Smooth muscle cell of the umbilical artery (primary cell): ENCODE data around the gene METTL26. TPM values are rescaled to one million over a fixed set of nuclear protein-coding genes. Genes with fewer than 3 reads are reported as not detected.

Experiments
- total RNA-seq: library from RNA; depleted of rRNA; stranded (reverse); fragments of >200 nt; gene quantifications from 2 replicates; pipeline ENCODE4 v1.2.3, GENCODE V29; 2014

Gene METTL26
- total RNA-seq, result 69.5 and 83.7 TPM in 2 replicates

DNA sequence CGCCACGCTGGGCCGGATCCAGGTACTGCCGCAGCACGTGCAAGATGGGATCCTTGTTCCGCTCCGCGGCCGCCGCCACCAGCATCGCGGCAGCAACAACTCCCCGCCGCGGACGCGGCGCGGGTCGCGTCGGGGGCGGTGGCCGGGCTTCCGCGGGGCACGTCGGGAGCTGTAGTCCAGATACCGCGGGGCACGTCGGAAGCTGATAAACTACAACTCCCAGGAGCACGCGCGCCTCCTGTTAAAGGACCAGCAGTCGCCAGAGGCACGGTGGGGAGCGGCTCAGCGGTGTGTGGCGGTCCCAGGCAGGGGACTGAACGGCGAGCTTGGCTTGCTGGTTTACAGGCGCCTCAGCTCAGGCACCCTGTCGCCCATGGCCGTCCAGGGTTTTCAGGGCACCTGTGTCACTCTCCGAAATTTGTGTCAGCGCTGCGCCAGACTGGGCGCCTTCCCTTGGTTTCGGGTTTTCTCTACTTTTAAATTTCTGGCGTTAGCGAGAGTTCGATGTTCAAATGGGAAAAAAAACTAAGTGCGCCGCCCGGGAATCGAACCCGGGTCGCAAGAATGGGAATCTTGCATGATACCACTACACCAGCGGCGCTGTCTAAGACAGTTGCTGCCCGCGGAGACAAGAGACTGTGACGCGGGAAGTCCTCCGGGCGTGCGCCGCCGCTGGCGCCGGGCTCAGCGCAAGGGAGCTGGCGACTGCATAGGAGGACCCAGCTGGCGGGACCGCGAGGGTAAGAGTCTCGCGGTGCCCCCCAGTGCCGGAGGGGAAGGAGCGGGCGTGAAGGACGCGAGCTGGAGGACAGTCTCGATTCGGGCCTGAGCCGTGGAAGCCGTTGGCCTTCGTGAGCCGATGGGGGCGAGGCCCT, at the start of gene METTL26:
Gene METTL26, minus strand, starts transcription at position 100 of the 875 bp plus-strand sequence. Its CDS starts 15 bp downstream, at position 85.

DNA sequence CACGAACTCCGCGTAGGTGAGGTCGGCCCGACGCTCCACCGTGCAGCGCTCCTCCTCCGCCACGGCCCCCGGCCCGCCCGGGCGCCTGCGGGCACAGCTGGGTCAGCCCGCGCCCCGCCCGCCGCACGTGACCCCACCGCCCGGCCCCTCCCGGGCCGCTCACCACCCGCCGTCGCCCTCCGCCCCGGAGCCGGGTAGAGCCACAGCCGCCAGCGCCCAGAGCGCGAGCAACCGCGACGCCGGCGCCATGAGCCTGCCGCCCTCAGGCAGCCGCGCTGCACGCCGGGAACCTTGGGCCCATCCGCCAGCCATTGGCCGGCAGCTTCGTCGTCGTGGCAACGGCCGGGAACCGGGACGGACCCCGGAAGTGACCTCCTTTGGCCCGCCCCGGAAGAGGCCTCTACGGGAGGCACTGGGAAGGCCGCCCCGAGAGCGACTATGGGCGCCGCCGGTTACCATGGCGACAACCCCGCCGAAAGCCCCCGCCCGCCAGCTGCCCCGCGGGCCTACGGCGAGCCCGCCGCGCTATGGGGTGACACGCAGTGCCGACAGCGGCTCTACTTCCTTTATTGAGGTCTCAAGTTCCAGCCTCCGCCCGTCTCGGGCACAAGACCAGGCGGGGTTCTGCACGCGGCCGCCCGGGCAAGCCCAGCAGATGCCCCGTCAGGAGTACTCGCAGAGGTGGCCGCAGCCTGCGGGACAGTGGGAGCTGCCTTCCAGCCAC, 48.1 kb upstream of the METTL26 start, which contains the start of gene JMJD8:
Gene JMJD8, minus strand, starts transcription at position 264 of the 724 bp plus-strand sequence. Its CDS starts 15 bp downstream, at position 249.

DNA sequence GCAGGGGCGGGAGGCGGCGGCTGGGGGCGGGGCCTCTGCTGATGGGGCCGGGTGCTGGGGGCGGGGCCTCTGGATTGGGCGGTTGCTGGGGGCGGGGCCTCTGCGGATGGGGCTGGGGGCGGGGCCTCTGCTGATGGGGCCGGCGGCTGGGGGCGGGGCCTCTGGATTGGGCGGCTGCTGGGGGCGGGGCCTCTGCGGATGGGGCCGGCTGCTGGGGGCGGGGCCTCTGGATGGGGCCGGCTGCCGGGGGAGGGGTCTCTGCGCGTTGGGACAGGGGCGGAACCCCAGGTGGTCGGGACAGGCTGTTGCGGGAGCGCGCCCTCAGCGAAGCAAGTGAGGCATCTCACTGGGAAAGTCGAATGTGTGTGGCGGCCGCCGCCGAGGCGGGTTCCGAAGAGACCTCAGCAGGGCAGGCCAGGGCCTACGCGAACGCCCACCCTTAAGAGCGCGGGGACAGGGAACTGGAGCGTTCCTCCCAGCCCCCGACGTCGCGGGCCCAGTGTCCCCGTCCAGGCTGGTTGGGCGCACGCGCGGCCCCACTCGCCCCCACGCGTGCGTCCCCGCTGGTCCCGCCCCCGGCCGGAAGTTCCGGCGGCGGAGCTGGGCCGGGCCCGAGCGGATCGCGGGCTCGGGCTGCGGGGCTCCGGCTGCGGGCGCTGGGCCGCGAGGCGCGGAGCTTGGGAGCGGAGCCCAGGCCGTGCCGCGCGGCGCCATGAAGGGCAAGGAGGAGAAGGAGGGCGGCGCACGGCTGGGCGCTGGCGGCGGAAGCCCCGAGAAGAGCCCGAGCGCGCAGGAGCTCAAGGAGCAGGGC, 43.9 kb upstream of the METTL26 start, which contains the start of gene STUB1:
Gene STUB1, plus strand, starts transcription at position 597 of the 811 bp plus-strand sequence. Its CDS starts 116 bp downstream, at position 713.

DNA sequence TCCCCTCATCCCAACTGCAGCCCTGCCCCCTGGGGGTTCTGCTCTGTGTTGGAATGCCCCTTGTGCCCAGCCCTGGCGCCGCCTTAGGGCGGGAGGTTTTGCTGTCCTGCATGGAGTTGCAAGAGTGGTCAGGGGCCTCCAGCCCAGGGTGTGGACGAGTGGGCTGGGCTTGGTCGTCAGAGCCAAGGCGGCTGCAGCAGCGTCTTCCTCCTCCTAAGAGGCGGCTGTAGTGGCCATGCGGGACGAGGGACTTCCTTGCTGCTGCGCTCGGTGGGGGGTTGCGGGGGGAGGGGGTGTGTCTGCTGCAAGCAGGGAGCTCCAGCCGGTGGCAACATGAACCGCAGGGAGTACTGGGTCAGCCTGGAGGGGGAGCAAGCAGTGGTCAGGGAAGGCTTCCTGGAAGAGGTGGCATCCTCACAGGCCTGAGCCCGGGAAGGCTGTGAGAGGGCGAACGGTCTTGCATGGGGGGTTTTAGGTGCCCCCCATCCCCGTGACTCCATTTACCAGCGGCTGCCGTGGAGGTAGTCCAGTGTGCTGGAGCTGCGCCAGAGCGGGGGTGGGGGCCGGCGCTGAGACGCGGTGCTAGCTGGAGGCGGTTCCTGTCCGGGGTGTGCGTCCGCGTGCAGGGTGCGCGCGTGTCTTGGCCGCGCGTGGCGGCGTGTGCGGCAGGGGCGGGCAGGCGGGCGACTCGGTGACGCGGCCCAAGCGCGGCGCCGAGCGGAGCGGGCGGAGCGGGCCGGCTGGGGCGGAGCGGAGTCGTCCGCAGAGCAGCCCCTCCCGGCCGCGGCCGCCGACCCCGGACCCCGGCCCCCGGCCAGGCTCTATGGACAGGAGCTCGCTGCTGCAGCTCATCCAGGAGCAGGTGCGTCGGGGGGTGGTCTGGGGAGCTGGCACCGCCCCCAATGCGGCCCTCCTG, 39.1 kb upstream of the METTL26 start, which contains the start of gene RHBDL1:
Gene RHBDL1, plus strand, starts transcription at position 704 of the 916 bp plus-strand sequence. Its CDS starts 120 bp downstream, at position 824.

DNA sequence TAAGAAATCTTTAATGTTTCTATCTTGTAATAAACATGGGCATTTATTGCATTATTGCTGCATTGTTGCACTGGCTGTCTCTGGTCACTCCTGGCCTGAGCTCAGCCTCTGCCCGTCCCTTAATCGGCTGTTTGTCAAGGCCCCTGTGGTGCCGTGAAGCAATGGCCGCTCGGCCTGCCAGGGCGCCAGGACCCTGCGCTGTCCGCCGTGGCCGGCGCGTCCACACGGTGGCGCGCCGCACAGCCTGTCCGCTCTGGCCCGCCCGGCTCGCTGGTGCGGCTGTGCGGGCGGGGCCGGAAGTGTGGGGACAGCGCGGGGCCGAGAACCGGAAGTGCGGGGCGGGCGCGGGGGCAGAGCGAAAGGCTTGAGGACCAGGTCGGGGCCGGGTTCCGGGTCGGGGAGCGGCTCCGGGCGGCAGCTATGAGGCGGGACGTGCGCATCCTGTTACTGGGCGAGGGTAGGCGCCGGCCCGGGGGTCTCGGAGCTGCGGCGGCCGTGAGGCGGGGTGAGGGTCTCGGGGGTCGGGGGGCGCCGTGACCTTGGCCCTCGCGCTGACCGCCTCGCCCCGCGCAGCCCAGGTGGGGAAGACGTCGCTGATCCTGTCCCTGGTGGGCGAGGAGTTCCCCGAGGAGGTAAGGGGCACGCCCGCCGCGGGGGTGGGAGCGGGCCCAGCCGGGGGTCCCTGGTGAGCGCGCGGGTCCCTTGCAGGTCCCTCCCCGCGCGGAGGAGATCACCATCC, 31.8 kb upstream of the METTL26 start, which contains the start of gene RHOT2:
Gene RHOT2, plus strand, starts transcription at position 353 of the 739 bp plus-strand sequence. Its CDS starts 68 bp downstream, at position 421.

DNA sequence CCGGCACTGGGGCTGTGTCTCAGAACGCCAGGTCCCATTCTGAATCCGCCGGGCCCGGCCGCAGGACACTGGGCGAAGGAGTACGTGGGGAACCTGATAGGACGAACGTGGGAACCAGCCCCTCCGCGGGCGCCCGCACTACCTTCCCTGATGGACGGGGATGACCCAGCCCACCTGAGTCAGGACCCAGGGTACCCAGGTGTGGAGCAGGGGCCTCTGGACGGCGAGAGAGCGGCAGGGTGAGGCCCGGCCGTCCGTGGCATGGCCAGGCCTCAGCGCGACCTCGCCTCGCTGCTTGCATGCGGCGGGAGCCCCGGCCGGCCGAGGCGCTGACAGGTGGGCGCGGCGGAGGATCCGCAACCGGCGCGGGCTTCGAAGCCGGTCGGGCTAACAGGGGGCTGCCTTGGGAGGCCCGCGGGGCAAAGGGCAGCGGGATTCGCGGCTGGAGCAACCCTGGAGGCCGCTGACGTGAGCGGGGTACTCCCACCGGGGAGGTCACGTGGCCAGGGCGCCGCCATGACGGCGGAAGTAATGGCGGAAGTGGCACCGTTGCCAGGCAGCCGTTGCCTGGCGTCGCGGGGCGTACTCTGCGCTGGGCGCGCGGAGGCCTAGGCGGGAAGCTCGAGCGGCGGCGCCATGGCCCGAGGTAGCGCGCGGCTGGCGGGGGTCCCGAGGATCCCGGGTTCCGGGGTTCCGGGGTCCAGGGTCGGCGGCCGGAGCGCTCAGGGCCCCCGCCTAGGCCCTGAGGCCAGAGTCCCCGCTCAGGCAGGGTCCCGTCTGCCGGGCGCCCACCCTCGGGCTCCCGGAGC, 12.9 kb upstream of the METTL26 start, which contains the start of gene WDR90:
Gene WDR90, plus strand, starts transcription at position 585 of the 809 bp plus-strand sequence. Its CDS starts 52 bp downstream, at position 637.

DNA sequence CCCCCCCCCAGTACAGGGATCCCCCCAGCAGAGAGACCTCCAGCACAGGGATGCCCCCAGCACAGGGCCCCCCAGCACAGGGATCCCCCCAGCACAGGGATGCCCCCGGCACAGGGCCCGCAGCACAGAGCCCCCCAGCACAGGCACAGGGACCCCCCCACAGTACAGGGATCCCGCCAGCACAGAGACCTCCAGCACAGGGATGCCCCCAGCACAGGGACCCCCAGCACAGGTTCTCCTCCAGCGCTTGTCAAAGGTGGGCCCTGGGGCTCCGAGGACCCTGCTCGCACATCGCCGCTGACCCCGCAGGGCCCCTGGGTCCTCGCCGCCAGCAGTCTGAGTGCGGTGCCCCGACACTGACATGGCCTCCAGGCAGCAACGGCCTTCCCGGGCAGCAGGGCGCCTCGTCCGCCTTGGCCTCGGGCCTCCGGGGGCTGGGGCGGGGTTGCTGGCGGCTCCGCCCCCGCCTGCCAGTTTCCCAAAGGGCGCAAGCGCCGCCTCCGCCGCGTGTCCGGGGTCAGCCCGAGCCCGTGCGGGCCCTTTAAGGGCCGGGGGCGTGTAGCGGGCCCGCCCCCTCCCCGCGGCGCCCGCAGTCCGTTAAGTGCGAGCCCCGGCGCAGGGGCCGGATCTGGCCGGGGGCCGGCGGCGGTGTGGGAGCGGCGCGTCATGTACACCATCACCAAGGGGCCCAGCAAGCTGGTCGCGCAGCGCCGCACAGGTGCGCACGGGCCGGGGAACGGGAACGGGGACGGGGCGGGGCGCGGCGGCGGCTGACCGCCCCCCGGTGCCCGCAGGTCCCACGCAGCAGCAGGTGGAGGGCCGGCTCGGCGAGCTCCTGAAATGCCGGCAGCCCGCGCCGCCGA, 5.5 kb upstream of the METTL26 start, which contains the start of gene MCRIP2:
Gene MCRIP2, plus strand, starts transcription at position 503 of the 863 bp plus-strand sequence. Its CDS starts 164 bp downstream, at position 667.

DNA sequence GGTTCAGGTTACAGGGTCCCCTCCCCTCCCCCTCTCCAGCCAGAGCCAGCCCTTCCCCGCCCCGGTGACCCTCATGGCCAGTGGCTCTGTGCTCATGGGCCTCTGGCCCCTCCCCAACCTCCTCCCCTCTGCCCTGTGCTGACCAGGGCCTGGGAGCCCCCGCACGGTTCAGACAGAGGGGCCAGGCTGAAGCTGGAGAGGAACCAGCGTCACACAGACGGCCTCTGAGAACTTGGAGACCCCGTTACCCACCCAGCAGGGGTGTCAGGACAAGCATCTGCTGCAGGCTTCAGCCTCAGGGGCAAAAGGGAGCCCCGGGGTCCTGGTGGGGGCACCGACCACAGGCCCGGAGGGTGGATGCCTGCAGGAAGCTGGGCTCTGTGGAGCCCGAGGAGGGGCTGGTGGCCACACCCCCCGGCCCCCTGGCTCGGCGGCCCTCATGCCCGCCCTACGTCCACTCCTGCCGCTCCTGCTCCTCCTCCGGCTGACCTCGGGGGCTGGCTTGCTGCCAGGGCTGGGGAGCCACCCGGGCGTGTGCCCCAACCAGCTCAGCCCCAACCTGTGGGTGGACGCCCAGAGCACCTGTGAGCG, 5.2 kb downstream of the METTL26 start, which contains the start of gene WFIKKN1:
Gene WFIKKN1, plus strand, starts transcription at position 171 of the 591 bp plus-strand sequence. Its CDS starts 269 bp downstream, at position 440.

DNA sequence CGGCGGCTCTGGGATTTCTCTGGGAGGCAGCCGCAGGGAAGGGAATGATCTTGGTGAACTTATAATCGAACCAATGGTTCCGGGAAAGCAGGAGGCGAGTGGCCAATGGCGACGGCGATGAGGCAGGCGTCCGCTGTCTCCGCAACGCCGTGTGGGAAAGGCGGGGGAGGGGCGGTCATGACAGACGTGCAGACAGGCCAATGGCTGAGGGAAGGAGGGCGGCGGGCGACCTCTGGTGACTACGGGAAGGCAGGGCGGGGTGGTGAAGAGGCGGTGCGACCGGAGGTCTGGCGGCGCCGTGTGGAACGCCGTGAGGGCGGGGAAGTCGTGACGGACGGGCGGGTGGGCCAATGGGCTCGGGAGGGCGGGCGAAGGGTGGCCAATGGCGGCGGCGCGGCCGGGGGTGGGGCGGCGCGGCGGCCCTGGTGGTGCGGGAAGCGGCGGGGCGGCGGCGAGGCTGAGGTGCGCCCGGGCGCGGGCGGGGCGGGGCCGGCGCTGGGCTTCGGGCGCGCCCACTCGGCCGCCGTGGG, 46.4 kb downstream of the METTL26 start, which contains the start of gene RAB40C:
Gene RAB40C, plus strand, starts transcription at position 409 of the 530 bp plus-strand sequence. CDS start 226 bp downstream, outside the sequence.

Other genes with a start within 250 kb of the METTL26 start
- gene NME4, start 239.1 kb downstream of the METTL26 start, total RNA-seq, result 63.2 and 80.6 TPM in 2 replicates
- 7.1 and 11.8 TPM in 2 replicates for gene DECR2, start 234.4 kb downstream of the METTL26 start, total RNA-seq
- gene RAB11FIP3, start 210.7 kb downstream of the METTL26 start, total RNA-seq, result 18.7 and 32.6 TPM in 2 replicates
- 26.7 and 52.6 TPM in 2 replicates for gene CAPN15, start 108.6 kb downstream of the METTL26 start, total RNA-seq
- gene PRR35, start 75.9 kb downstream of the METTL26 start, total RNA-seq, result not detected in 2 replicates
- gene NHLRC4, start 69.3 kb downstream of the METTL26 start, total RNA-seq, result 0.97 and 1.5 TPM in 2 replicates
- 25.8 and 26.2 TPM in 2 replicates for gene PIGQ, start 66.3 kb downstream of the METTL26 start, total RNA-seq
- gene RAB40C, start 46.2 kb downstream of the METTL26 start, total RNA-seq, result 11.3 and 15.8 TPM in 2 replicates
- under 0.01 and 0.46 TPM in 2 replicates for gene WFIKKN1, start 5.3 kb downstream of the METTL26 start, total RNA-seq
- gene MCRIP2, start 5.5 kb upstream of the METTL26 start, total RNA-seq, result 10.3 and 22.3 TPM in 2 replicates
- gene WDR90, start 13.1 kb upstream of the METTL26 start, total RNA-seq, result 11.0 and 19.6 TPM in 2 replicates
- 32.7 and 66.1 TPM in 2 replicates for gene RHOT2, start 31.8 kb upstream of the METTL26 start, total RNA-seq
- gene RHBDL1, start 39.4 kb upstream of the METTL26 start, total RNA-seq, result 4.6 and 6.5 TPM in 2 replicates
- 95.6 and 120 TPM in 2 replicates for gene STUB1, start 44.1 kb upstream of the METTL26 start, total RNA-seq
- gene JMJD8, start 48.0 kb upstream of the METTL26 start, total RNA-seq, result 35.6 and 39.6 TPM in 2 replicates
- 5.3 and 7.9 TPM in 2 replicates for gene WDR24, start 54.1 kb upstream of the METTL26 start, total RNA-seq
- 0.28 and 0.59 TPM in 2 replicates for gene FBXL16, start 69.5 kb upstream of the METTL26 start, total RNA-seq
- gene METRN, start 78.8 kb upstream of the METTL26 start, total RNA-seq, result 75.4 and 85.8 TPM in 2 replicates
- gene ANTKMT, start 84.8 kb upstream of the METTL26 start, total RNA-seq, result 19.4 and 39.8 TPM in 2 replicates
- 2.1 and 4.9 TPM in 2 replicates for gene CCDC78, start 90.1 kb upstream of the METTL26 start, total RNA-seq
- gene HAGHL, start 90.8 kb upstream of the METTL26 start, total RNA-seq, result 18.7 and 19.6 TPM in 2 replicates
- gene CIAO3, start 104.7 kb upstream of the METTL26 start, total RNA-seq, result 21.5 and 28.8 TPM in 2 replicates
- gene MSLN, start 124.4 kb upstream of the METTL26 start, total RNA-seq, result not detected in 2 replicates
- gene RPUSD1, start 152.1 kb upstream of the METTL26 start, total RNA-seq, result 19.3 and 31.1 TPM in 2 replicates
- gene CHTF18, start 152.3 kb upstream of the METTL26 start, total RNA-seq, result 5.3 and 15.8 TPM in 2 replicates
- not detected in 2 replicates for gene GNG13, start 164.4 kb upstream of the METTL26 start, total RNA-seq